Measurements from ENCODE around the gene POLDIP2.

GRCh38 chr17:28395968-28396367, 38.6 kb upstream of the POLDIP2 start:
- peak in 1 of 3 donors; percentile 18 for TF ChIP-seq POLR2AphosphoS5 (IDR thresholded peaks at IDR 0.05)
- no peak for TF ChIP-seq CTCF (IDR thresholded peaks at IDR 0.05 in 8 of 11, conservative IDR thresholded peaks at IDR 0.05 in 3 of 11)
- no peak for TF ChIP-seq POLR2A (IDR thresholded peaks at IDR 0.05)

All from spleen (tissue), 7 donors.